ENCODE results near the gene MXD3.

DNA sequence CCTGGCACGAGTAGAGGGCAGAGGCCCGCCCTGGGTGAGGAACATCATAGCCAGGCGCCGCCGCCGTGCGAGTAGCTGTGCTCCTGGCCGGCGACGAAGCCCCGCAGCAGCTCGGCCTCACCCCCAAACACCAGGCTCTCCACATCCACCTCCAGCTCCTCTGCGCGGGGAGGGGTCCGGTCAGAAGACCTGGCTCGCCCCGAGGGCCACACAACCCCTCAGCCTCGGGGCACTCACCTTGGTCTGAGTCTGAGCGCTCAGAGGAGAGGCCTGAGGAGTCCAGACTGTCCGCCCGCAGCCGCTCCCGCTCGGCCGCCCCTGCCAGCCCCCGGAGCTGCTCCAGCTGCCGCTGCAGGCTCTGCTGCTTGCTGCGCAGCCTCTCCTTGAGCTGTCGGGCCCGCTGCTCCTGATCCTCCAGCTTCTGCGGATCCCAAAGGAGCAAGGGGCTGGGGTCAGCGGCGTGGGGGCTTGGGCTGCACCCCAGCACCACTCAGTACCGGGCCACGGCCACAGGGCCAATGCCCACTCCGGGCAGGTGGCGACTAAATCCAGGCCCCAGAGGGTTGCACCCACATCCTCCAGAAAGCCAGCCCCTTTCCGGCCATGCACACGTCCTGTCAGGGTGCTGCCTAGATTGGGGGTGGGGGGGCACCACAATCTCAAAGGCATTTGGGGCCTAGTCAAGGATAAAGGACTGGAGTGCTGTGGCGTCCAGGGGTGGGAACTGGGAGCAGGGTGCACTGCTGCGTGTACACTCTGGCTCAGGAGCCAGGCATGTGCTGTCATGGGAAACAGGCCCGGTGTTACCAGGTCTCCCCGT, 3.9 kb downstream of the MXD3 start:
- no peak for TF ChIP-seq GATA3 (IDR thresholded peaks at IDR 0.05; ENCODE audit: low read depth, low read length)
- TF ChIP-seq GATA2 (IDR thresholded peaks at IDR 0.05; ENCODE audit: low read depth, low read length), result no peak

All from SH-SY5Y (cell line).